ENCODE data around the gene DTX1. TPM values are rescaled to one million over a fixed set of nuclear protein-coding genes. Genes with fewer than 3 reads are reported as not detected.
"Not testable (repeated sequence)": the region's sequence is repeated elsewhere in the genome, so short reads cannot be mapped to it uniquely, and the experiment has no call there.

Gene DTX1
- total and polyA plus RNA-seq, 4 donors, result 1.3 to 4.9 (median 2.2) TPM

DNA sequence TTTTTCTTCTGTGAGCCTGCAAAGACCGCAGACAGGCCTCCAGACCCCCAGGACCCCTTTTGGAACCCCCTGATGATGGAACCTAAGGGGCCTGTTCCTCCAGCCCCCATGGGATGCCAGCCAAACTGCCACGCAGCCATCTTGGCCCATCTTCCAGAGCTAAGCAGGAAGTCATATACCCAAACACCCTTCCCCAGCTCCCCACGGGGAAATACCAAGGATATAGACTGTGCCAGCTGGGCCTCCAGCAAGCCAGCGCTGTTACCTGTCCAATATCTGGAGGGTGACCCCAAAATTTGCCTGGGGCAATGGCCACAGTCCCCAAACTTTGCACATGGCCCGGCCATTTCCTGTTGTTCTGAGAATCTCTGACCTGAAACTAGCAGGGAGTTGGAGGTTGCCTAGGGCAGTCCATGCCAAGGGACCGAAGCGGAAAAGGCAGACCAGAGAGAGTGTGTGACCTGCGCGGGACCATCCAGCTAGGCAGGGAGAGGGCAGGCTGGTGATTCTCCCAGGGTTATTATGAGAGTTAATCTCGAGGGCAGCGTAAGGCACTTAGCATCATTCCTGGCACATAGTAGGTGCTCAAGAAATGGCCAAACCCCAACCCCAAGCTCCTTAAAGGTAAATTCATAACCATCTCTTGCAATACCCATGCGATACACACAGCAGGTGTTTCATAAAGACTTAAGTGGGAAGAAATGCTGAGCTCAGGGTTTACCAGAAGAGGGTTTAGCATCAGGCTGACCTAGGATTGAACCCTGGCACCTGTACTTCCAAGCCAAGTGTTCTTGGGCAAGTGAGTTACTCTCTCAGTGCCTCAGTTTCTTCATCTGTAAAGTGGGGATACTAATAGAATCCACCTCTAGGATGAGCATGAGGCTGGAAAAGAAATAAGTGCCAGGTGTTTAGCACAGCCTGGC is 81.6 kb downstream of the DTX1 start:
- peaks cover 0 to 3% (median 0%) of the 10 kb centered on the region in 4 donors for H3K9me3 ChIP-seq (ENCODE audit: control insufficient read depth in 4 of 4, insufficient read depth in 3 of 4, low read length in 3 of 4)
- no peaks in the 10 kb centered on the region for H3K4me1 ChIP-seq (ENCODE audit: control insufficient read depth in 5 of 5, insufficient read depth in 5 of 5, low read length in 5 of 5)
- no peak for DNase-seq
- H3K9ac ChIP-seq (ENCODE audit: insufficient read depth in 1 of 2, low read length in 2 of 2), result no peak overlapping the region
- ATAC-seq (ENCODE audit: insufficient read depth, low FRiP score), result no peak
- no peaks in the 10 kb centered on the region for H3K36me3 ChIP-seq (ENCODE audit: control insufficient read depth in 4 of 4, insufficient read depth in 4 of 4, low read length in 4 of 4)
- H3K27ac ChIP-seq (ENCODE audit: low read depth in 1 of 2, low read length in 1 of 2), result no peak overlapping the region
- H3K4me3 ChIP-seq, result no peak overlapping the region
- no peak for TF ChIP-seq CTCF (IDR thresholded peaks at IDR 0.05; ENCODE audit: control extremely low read depth, extremely low read depth)
- peaks cover 0 to 9% (median 0%) of the 10 kb centered on the region in 3 donors for H3K27me3 ChIP-seq (ENCODE audit: control insufficient read depth in 3 of 3, insufficient read depth in 3 of 3, low read length in 2 of 3)
- WGBS, 2 donors, result 81 to 84% methylated on average over 12 of the region's 12 CpGs

DNA sequence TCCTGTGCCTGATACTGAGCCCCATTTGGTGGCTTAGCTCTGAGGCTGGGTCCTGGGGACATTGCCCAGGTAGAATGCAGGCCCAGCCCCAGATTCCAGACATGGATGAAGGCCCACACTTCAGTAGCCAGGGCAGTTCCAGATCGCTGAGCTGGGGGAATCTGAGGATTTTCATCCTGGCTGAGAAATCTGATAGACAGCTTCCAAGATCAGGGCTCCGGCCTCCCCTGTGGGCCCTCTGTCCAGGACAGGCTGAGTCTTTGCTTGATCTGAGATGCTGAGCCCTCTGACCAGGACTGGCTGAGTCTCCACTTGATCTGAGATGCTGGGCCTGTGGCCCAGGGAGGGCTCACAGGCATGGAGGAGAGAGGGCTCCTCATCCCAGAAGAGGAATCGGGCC is 82.3 kb downstream of the DTX1 start:
- DNase-seq (no peak), ATAC-seq (ENCODE audit: insufficient read depth, low FRiP score) (no peak)
- H3K9me3 ChIP-seq (ENCODE audit: control insufficient read depth in 4 of 4, insufficient read depth in 3 of 4, low read length in 3 of 4), result peaks cover 0 to 3% (median 0%) of the 10 kb centered on the region in 4 donors
- TF ChIP-seq CTCF (IDR thresholded peaks at IDR 0.05; ENCODE audit: control extremely low read depth, extremely low read depth), result no peak
- H3K27ac ChIP-seq (ENCODE audit: low read depth in 1 of 2, low read length in 1 of 2), result no peak overlapping the region
- H3K4me1 ChIP-seq (ENCODE audit: control insufficient read depth in 5 of 5, insufficient read depth in 5 of 5, low read length in 5 of 5), result no peaks in the 10 kb centered on the region
- peaks cover 0 to 9% (median 0%) of the 10 kb centered on the region in 3 donors for H3K27me3 ChIP-seq (ENCODE audit: control insufficient read depth in 3 of 3, insufficient read depth in 3 of 3, low read length in 2 of 3)
- H3K36me3 ChIP-seq (ENCODE audit: control insufficient read depth in 4 of 4, insufficient read depth in 4 of 4, low read length in 4 of 4), result no peaks in the 10 kb centered on the region
- no peak overlapping the region for H3K4me3 ChIP-seq
- 87 to 91% methylated on average over 3 of the region's 3 CpGs for WGBS, 2 donors
- no peak overlapping the region for H3K9ac ChIP-seq (ENCODE audit: insufficient read depth in 1 of 2, low read length in 2 of 2)

- Histone ChIP-seq H3K36me3 (ENCODE audit: control insufficient read depth in 4 of 4, insufficient read depth in 4 of 4, low read length in 4 of 4) (no peaks in the 10 kb centered on the region), H3K27me3 (ENCODE audit: control insufficient read depth in 3 of 3, insufficient read depth in 3 of 3, low read length in 2 of 3) (peaks cover 0 to 9% (median 0%) of the 10 kb centered on the region in 3 donors), H3K9ac (ENCODE audit: insufficient read depth in 1 of 2, low read length in 2 of 2) (no peak overlapping the region), H3K27ac (ENCODE audit: low read depth in 1 of 2, low read length in 1 of 2) (no peak overlapping the region), H3K4me1 (ENCODE audit: control insufficient read depth in 5 of 5, insufficient read depth in 5 of 5, low read length in 5 of 5) (no peaks in the 10 kb centered on the region), H3K4me3 (no peak overlapping the region), H3K9me3 (ENCODE audit: control insufficient read depth in 4 of 4, insufficient read depth in 3 of 4, low read length in 3 of 4) (no peaks in the 10 kb centered on the region)
- DNase-seq, result no peak
- 82 to 91% methylated on average over 7 of the region's 7 CpGs for WGBS, 2 donors
- no peak for ATAC-seq (ENCODE audit: insufficient read depth, low FRiP score)
- no peak for TF ChIP-seq CTCF (IDR thresholded peaks at IDR 0.05; ENCODE audit: control extremely low read depth, extremely low read depth)
Observed at GRCh38 chr12:113140706-113141105, 84.2 kb downstream of the DTX1 start.

DNA sequence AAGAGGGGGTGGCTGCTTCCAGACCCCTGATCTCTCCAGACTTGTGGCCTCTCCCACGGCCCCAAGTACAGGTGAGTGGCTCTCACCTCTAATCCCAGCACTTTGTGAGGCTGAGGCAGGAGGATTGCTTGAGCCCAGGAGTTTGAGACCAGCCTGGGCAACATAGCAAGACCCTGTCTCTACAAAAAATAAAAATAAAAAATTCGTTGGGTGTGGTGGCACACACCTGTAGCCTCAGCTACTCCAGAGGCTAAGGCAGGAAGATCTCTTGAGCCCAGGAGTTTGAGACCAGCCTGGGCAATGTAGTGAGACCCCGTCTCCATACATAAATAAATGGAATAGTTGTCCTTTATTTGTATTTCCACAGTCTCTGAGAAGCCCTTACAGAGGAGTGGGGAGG is 85.2 kb downstream of the DTX1 start:
- WGBS, 2 donors, result 76 to 88% methylated on average over 3 of the region's 3 CpGs
- not testable (repeated sequence) for H3K9ac ChIP-seq (ENCODE audit: insufficient read depth in 1 of 2, low read length in 2 of 2); H3K36me3 ChIP-seq (ENCODE audit: control insufficient read depth in 4 of 4, insufficient read depth in 4 of 4, low read length in 4 of 4); H3K27me3 ChIP-seq (ENCODE audit: control insufficient read depth in 3 of 3, insufficient read depth in 3 of 3, low read length in 2 of 3); H3K4me1 ChIP-seq (ENCODE audit: control insufficient read depth in 5 of 5, insufficient read depth in 5 of 5, low read length in 5 of 5); H3K27ac ChIP-seq (ENCODE audit: low read depth in 1 of 2, low read length in 1 of 2); ATAC-seq (ENCODE audit: insufficient read depth, low FRiP score); DNase-seq; H3K4me3 ChIP-seq; H3K9me3 ChIP-seq (ENCODE audit: control insufficient read depth in 4 of 4, insufficient read depth in 3 of 4, low read length in 3 of 4)

All from lung (tissue), 12 donors.